ENCODE data around the gene ZFHX3.

GRCh38 chr16:72952811-72953271, 95.1 kb downstream of the ZFHX3 start:
- no peak for TF ChIP-seq CTCF (IDR thresholded peaks at IDR 0.05)
- no peak for TF ChIP-seq POLR2A (IDR thresholded peaks at IDR 0.05)
- TF ChIP-seq EP300 (IDR thresholded peaks at IDR 0.05), result no peak

All from ovary (tissue), 3 donors.